GM12864 (cell line): Measurements from ENCODE around the gene TTC27.

Experiments
- DNase-seq: peaks from one replicate; pipeline ENCODE4 v3.0.0-alpha.2; 2011; ENCODE audit warnings: low read depth
- H3K4me3 ChIP-seq: 2 replicates; pipeline ENCODE4 v1.5.1; 2011; ENCODE audit warnings: mild to moderate bottlenecking, low read depth, low read length, control low read depth
- TF ChIP-seq, protein P1 (sequence below): IDR thresholded peaks from 2 replicates; pipeline ENCODE4 v1.5.1; 2011; ENCODE audit warnings: low read depth, mild to moderate bottlenecking, moderate library complexity, low read length, control low read depth, inconsistent platforms; ENCODE audit errors: missing control alignments

Gene TTC27

DNA sequence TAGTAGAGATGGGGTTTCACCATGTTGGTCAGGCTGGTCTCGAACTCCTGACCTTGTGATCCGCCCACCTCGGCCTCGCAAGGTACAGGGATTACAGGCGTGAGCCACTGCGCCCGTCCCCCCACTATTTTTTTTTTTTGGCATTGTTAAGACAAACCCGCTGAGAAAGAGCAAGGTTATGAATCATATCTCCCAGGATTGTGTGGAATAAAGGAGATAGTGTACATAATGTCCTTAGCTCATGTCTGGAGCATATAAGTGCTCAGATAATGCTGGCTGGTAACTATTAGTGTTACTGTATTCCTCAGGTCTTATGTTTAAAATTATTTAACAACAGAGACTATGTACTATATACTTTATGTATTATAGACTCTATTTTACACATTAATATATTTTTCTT is 36.0 kb downstream of the TTC27 start:
- TF ChIP-seq, protein P1, sequence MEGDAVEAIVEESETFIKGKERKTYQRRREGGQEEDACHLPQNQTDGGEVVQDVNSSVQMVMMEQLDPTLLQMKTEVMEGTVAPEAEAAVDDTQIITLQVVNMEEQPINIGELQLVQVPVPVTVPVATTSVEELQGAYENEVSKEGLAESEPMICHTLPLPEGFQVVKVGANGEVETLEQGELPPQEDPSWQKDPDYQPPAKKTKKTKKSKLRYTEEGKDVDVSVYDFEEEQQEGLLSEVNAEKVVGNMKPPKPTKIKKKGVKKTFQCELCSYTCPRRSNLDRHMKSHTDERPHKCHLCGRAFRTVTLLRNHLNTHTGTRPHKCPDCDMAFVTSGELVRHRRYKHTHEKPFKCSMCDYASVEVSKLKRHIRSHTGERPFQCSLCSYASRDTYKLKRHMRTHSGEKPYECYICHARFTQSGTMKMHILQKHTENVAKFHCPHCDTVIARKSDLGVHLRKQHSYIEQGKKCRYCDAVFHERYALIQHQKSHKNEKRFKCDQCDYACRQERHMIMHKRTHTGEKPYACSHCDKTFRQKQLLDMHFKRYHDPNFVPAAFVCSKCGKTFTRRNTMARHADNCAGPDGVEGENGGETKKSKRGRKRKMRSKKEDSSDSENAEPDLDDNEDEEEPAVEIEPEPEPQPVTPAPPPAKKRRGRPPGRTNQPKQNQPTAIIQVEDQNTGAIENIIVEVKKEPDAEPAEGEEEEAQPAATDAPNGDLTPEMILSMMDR = no peak
- no peak for DNase-seq
- no peak overlapping the region for H3K4me3 ChIP-seq

DNA sequence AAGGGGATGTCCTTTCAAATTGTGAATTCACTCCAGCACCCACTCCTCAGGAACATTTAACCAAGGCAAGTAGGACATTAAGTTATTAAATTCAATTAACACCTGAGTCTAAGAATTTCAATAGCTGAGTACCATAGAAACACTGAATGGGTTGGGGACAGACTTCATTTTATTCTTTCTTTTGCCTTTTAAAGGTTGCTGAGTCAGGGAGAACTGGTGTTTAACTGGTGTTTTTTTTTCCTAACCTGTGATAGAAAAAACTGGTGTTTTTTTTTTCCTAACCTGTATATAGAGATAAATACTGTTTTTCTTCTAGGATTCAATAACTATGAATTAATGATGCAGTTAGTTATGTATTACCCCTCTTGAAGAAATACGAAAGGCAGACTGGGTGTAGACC is 38.9 kb downstream of the TTC27 start:
- H3K4me3 ChIP-seq = no peak overlapping the region
- TF ChIP-seq, protein P1 = no peak
- DNase-seq = no peak

DNA sequence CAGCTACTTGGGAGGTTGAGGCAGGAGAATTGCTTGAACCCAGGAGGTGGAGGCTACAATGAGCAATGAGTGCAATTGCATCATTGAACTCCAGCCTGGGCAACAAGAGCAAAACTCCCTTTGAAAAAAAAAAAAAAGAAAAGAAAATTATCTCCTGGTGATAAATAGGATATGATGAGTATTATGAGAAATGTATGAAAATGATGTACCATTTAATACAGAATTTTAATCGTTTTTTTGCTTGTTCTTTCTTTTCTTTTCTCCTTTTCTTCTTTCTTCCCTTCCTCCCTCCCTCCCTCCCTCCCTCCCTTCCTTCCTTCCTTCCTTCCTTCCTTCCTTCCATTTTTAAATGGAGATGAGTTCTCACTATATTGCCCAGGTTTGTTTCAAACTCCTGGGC is 40.4 kb downstream of the TTC27 start:
- H3K4me3 ChIP-seq = no peak overlapping the region
- DNase-seq = no peak
- TF ChIP-seq, protein P1 = no peak

DNA sequence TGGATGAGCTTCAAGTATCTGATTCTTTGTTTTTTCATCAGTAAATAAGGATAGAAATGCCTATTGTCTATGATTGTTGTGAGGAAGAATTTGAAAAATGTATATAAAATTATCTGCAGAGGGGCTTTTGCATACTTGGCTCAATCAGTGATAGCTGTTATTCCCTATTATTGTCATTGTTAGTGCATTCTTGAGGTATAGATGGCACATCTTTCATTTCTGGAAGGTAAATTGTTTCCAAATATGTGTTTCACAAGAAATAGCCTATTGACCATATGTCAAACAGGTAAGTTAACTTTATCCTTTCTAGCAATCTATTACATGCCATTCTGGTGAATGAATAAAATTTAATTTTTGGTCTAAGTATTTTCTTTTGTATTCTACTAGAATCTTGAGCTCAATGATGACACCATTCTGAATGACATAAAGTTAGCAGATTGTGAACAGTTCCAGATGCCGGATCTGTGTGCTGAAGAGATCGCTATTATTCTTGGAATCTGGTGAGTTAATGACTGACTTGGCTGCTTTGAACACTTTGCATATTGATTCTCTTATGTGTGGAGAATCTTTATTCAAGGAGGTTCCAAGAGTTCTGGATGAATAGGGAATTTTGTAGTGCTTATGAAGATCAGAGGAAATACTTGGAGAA is 44.2 kb downstream of the TTC27 start:
- TF ChIP-seq, protein P1 = no peak
- no peak for DNase-seq
- no peak overlapping the region for H3K4me3 ChIP-seq

DNA sequence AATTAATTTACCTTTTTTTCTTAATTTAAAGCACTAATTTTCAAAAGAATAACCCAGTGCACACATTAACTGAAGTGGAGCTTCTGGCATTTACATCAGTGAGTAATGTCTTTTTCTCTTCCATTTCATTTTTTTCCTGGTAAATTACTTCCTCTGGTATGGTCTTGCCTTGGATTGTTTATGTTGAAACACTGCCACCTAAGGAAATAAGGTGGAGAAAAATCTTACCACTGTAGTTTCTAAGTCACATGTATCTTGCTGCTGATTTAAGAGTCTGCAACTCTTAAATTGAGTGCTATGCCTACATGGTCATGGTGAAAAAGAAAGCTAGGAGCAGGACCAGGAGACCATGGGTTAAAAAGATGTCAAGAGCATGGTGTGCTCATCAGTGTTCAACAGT is 51.0 kb downstream of the TTC27 start:
- TF ChIP-seq, protein P1 = no peak
- no peak overlapping the region for H3K4me3 ChIP-seq
- DNase-seq = no peak

DNA sequence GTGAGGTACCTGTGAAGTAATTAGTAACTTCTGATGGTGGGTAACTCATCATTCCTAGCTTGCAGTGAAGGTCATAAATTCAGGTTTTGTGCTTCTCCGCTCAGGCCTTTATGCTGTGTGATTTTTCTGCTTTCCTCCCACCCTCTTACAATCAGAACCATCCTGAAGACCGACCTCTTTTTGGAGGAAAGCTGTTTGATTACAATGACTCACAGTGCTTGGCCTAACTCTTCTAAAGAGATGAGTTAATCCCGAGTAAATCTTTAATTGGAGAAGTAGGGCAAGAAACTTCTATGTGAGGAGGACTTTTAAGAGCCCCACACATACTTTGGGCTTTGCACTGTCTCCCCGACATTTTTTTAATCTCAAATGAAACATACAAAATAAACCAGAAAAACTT is 53.1 kb downstream of the TTC27 start:
- DNase-seq = no peak
- no peak overlapping the region for H3K4me3 ChIP-seq
- TF ChIP-seq, protein P1 = no peak

DNA sequence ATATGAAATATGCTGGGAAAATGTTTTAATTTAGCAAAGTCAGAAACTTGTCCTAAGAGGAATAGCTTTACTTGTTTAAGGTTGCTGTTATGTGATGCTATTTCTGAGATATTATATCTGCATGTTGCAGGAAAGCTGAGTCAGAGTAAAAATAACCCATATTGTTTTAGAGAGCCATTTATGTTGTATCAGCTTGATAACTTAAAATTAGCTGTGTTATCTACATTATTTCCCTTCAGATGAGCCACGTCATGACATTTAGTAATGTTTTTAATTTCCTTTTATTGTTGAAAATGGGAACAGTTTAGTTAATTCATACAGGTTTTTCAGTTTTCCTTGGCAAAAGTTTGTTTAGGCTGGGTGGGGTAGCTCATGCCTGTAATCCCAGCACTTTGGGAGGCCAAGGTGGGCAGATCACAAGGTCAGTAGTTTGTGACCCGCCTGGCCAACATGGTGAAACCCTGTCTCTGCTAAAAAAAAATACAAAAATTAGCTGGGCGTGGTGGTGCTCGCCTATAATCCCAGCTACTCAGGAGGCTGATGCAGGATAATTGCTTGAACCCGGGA is 55.8 kb downstream of the TTC27 start:
- H3K4me3 ChIP-seq = no peak overlapping the region
- no peak for DNase-seq
- TF ChIP-seq, protein P1 = no peak
